Panc1 (cell line): ENCODE data around the gene CRIP2. TPM values are rescaled to one million over a fixed set of nuclear protein-coding genes. Genes with fewer than 3 reads are reported as not detected.

Experiments used
- ATAC-seq: fragments of 200-7000 bp; cut with Tn5 transposase; 2 replicates; pipeline ENCODE4 v1.9.1; 2020; ENCODE audit warnings: mild to moderate bottlenecking, moderate library complexity
- BruUV-seq: library from RNA; stranded (reverse); fragments of 400-500 nt; replicated peaks from 2 replicates; lab custom pipeline; 2021; lab: Mats Ljungman, UMichigan
- CTCF ChIA-PET: fragments of 300-600 bp; sonication (Branson Sonifier 250); formaldehyde crosslinking; loops from one replicate; lab custom pipeline; 2022; ENCODE audit warnings: antibody characterized with exemption; lab: Charles Lee
- POLR2A ChIA-PET: fragments of 300-600 bp; sonication (Branson Sonifier 250); formaldehyde crosslinking; loops from one replicate; lab custom pipeline; 2022; ENCODE audit warnings: antibody characterized with exemption; lab: Charles Lee
- DNase-seq: peaks from one replicate; pipeline ENCODE4 v3.0.0-alpha.2; 2010; ENCODE audit warnings: low read depth, low spot score
- H3K27ac ChIP-seq: 2 replicates; pipeline ENCODE4 v1.5.1; 2011; ENCODE audit warnings: mild to moderate bottlenecking, low read length, inconsistent platforms
- H3K27me3 ChIP-seq: fragments of 200-500 bp; sonication (Bioruptor generic); 2 replicates; pipeline ENCODE4 v1.6.0; 2014; ENCODE audit warnings: low read length, inconsistent platforms; ENCODE audit not compliant: control insufficient read depth, insufficient read depth
- H3K36me3 ChIP-seq: fragments of 200-500 bp; sonication (Bioruptor generic); 2 replicates; pipeline ENCODE4 v1.5.1; 2014; ENCODE audit warnings: inconsistent platforms, mild to moderate bottlenecking, low read length, moderate library complexity; ENCODE audit not compliant: control insufficient read depth, insufficient read depth
- H3K4me1 ChIP-seq: 2 replicates; pipeline ENCODE4 v1.5.1; 2011; ENCODE audit warnings: inconsistent platforms, mild to moderate bottlenecking, low read length, moderate library complexity; ENCODE audit not compliant: control insufficient read depth, insufficient read depth
- H3K4me3 ChIP-seq, 2 experiments: 2 replicates each; pipeline ENCODE4 v1.5.1; 2011 to 2012; ENCODE audit warnings: low read depth in 2 of 2, low read length in 2 of 2, mild to moderate bottlenecking in 2 of 2, inconsistent platforms in 1 of 2, moderate library complexity in 1 of 2
- H3K9me3 ChIP-seq: fragments of 200-500 bp; sonication (Bioruptor generic); 2 replicates; pipeline ENCODE4 v1.5.1; 2014; ENCODE audit warnings: low read depth, mild to moderate bottlenecking, inconsistent platforms, low read length, moderate library complexity; ENCODE audit not compliant: control insufficient read depth, insufficient read depth
- POLR2AphosphoS5 ChIP-seq: IDR thresholded peaks from 2 replicates; pipeline ENCODE4 v1.6.1; 2012; ENCODE audit warnings: mild to moderate bottlenecking, low read depth, low read length, moderate library complexity
- REST ChIP-seq, 2 experiments: IDR thresholded peaks; 2 replicates each; pipeline ENCODE4 v1.6.1; 2011 to 2012; ENCODE audit warnings: low read depth in 2 of 2, control low read depth in 1 of 2, low read length in 1 of 2, mild to moderate bottlenecking in 1 of 2, moderate library complexity in 1 of 2; ENCODE audit not compliant: insufficient read depth in 1 of 2
- SIN3A ChIP-seq: IDR thresholded peaks from 2 replicates; pipeline ENCODE4 v1.6.1; 2012; ENCODE audit warnings: low read depth, mild to moderate bottlenecking, low read length, moderate library complexity, borderline replicate concordance; ENCODE audit not compliant: insufficient read depth
- TCF7L2 ChIP-seq: IDR thresholded peaks from 2 replicates; pipeline ENCODE4 v1.6.1; 2011; ENCODE audit warnings: mild to moderate bottlenecking, low read depth, low read length, inconsistent platforms
- in situ Hi-C: cut with HindIII; loops from 2 replicates; pipeline ENCODE4 v1.10.0; 2016; ENCODE audit warnings: low sequenced_read_pairs, low pct_unique_long_range_greater_than_20kb
- intact Hi-C: fragments of 100-400 bp; cut with micrococcal nuclease; formaldehyde crosslinking; loops from one replicate; pipeline ENCODE4 v1.10.0; 2022; ENCODE audit not compliant: unreplicated experiment
- total RNA-seq: library from RNA; stranded (reverse); gene quantifications from one replicate; pipeline ENCODE4 v1.2.1, GENCODE V29; 2021; ENCODE audit not compliant: unreplicated experiment
- TF ChIP-seq, protein P1 (sequence below): fragments of 450-650 bp; IDR thresholded peaks from 2 replicates; pipeline ENCODE4 v1.5.1; 2017; ENCODE audit warnings: mild to moderate bottlenecking

CRIP2 gene
- total RNA-seq, 1 experiment from 2014 or later = 280 TPM

DNA sequence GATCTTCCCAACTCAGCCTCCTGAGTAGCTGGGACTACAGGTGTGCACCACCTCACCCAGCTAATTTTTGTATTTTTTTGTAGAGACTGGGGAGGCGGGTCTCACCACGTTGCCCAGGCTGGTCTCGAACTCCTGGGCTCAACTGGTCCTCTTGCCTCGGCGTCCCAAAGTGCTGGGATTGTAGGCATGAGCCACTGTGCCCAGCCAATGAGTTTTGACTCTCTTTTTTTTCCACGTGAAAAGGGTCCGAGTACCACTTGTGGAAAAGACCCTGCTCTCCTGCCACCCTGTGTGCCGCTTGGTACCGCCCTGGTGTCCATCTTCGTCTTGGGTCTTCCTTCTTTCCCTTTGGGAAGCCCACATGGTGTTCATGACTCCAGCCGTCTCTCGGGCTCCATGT, 34.0 kb downstream of the CRIP2 start:
- ChIA-PET POLR2A (no interaction called here), CTCF (no interaction called here)
- Histone ChIP-seq H3K9me3 (no peaks in the 10 kb centered on the region), H3K36me3 (no peaks in the 10 kb centered on the region), H3K27me3 (no peaks in the 10 kb centered on the region), H3K4me1 (no peaks in the 10 kb centered on the region), H3K4me3 (no peak overlapping the region), H3K27ac (no peak overlapping the region)
- no peak for DNase-seq
- TF ChIP-seq SIN3A (no peak), POLR2AphosphoS5 (no peak), REST (IDR thresholded peaks at IDR 0.05; ENCODE audit: insufficient read depth in 1 of 2, low read depth in 2 of 2, low read length in 1 of 2) (no peak), TCF7L2 (no peak)
- TF ChIP-seq, protein P1, sequence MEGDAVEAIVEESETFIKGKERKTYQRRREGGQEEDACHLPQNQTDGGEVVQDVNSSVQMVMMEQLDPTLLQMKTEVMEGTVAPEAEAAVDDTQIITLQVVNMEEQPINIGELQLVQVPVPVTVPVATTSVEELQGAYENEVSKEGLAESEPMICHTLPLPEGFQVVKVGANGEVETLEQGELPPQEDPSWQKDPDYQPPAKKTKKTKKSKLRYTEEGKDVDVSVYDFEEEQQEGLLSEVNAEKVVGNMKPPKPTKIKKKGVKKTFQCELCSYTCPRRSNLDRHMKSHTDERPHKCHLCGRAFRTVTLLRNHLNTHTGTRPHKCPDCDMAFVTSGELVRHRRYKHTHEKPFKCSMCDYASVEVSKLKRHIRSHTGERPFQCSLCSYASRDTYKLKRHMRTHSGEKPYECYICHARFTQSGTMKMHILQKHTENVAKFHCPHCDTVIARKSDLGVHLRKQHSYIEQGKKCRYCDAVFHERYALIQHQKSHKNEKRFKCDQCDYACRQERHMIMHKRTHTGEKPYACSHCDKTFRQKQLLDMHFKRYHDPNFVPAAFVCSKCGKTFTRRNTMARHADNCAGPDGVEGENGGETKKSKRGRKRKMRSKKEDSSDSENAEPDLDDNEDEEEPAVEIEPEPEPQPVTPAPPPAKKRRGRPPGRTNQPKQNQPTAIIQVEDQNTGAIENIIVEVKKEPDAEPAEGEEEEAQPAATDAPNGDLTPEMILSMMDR = no peak
- intact Hi-C loops (no loop called here), in situ Hi-C loops (no loop called here)
- ATAC-seq = no peak
- no TSS peak for BruUV-seq

DNA sequence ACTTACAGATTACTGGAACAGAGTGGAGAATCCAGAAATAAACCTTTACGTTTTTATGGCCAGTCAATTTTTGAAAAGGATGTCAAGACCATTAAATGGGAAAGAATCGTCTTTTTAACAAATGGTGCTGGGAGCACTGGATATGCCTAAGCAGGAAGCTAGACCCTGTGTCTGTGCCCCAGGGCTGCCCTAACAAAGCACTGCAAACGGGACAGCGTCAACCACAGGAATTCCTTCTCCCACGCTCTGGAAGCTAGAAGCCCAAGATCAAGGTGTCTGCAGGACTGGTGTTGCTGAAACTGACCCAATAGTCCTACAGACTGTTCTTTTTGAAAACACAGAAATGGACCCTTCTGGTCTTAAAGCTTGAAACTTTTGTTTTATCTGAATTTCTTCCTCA, 42.5 kb downstream of the CRIP2 start:
- no peak for TF ChIP-seq REST (IDR thresholded peaks at IDR 0.05; ENCODE audit: insufficient read depth in 1 of 2, low read depth in 2 of 2, low read length in 1 of 2)
- TF ChIP-seq SIN3A = no peak
- TF ChIP-seq POLR2AphosphoS5 = no peak
- no peak for TF ChIP-seq TCF7L2
- TF ChIP-seq, protein P1 = no peak
- BruUV-seq = no TSS peak

More for the DNA sequence above, 42.5 kb downstream of the CRIP2 start:
- ChIA-PET POLR2A (no interaction called here), CTCF (no interaction called here)
- no peak for DNase-seq
- intact Hi-C loops = no loop called here
- Histone ChIP-seq H3K4me1 (no peaks in the 10 kb centered on the region), H3K4me3 (no peak overlapping the region), H3K9me3 (no peaks in the 10 kb centered on the region), H3K36me3 (no peaks in the 10 kb centered on the region), H3K27ac (no peak overlapping the region), H3K27me3 (no peaks in the 10 kb centered on the region)
- ATAC-seq = no peak
- in situ Hi-C loops = no loop called here
